RWPE1 (cell line): ENCODE measurements around the gene PSMC4.

Source experiments
- CTCF ChIA-PET: fragments of 350-600 bp; sonication (Branson Sonifier 250); formaldehyde crosslinking; extraction: SDS; loops from one replicate; lab custom pipeline; 2021; lab: Yijun Ruan, JAX
- POLR2A ChIA-PET: fragments of 400-600 bp; formaldehyde crosslinking; extraction: SDS; loops from one replicate; lab custom pipeline; 2020; ENCODE audit warnings: antibody characterized with exemption; ENCODE audit not compliant: low non-redundant PET; lab: Yijun Ruan, JAX
- DNase-seq: peaks from one replicate; pipeline ENCODE4 v3.0.0; 2012; ENCODE audit warnings: low spot score
- H3K27ac ChIP-seq: fragments of 450-650 bp; 2 replicates; pipeline ENCODE4 v1.5.1; 2017
- TF ChIP-seq, protein P1 (sequence below): fragments of 450-650 bp; conservative IDR thresholded peaks from 2 replicates; pipeline ENCODE4 v1.5.1; 2017; ENCODE audit warnings: low read depth, mild to moderate bottlenecking

The PSMC4 gene

DNA sequence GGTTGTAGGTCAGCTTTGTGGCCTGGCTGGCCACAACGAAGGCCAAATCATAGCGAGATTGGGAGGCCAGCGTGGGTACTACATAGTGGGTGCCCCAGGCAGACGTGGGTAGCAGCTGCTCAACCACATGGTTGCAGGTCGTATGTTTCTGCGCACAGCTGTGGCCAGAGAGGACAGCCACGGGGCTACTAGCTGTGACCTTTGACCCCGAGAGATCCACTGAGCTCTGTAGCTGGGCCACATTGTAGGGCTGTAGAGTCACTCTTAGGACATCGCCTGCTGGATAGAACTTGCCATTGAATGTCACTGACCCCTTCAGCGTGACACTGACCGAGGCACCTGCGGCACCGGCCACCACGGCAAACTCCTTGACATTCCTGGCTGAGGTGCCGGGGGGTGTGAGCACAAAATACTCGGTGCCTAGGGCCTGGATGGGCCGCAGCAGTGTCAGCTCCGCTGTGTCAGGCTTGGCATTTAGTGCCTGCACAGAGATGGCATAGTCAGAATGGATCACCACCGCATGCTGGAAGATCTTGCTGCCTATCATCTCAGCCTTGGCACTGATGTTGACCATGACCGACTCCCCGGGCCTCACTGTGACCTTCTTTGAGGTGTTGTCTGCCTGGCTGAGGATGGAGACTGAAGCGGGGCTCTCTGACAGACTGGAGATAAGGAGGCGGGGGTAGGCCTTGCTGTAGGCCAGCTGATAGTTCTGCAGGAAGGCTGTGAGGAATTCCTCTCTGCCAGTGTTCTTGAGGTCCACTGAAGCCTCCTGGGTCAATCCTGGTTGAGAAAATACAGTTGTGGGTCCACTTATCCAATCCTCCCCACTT lies 43.2 kb upstream of the PSMC4 start:
- no peak for DNase-seq
- ChIA-PET POLR2A (no interaction called here), CTCF (no interaction called here)
- TF ChIP-seq, protein P1, sequence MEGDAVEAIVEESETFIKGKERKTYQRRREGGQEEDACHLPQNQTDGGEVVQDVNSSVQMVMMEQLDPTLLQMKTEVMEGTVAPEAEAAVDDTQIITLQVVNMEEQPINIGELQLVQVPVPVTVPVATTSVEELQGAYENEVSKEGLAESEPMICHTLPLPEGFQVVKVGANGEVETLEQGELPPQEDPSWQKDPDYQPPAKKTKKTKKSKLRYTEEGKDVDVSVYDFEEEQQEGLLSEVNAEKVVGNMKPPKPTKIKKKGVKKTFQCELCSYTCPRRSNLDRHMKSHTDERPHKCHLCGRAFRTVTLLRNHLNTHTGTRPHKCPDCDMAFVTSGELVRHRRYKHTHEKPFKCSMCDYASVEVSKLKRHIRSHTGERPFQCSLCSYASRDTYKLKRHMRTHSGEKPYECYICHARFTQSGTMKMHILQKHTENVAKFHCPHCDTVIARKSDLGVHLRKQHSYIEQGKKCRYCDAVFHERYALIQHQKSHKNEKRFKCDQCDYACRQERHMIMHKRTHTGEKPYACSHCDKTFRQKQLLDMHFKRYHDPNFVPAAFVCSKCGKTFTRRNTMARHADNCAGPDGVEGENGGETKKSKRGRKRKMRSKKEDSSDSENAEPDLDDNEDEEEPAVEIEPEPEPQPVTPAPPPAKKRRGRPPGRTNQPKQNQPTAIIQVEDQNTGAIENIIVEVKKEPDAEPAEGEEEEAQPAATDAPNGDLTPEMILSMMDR: no peak
- H3K27ac ChIP-seq: no peak overlapping the region

DNA sequence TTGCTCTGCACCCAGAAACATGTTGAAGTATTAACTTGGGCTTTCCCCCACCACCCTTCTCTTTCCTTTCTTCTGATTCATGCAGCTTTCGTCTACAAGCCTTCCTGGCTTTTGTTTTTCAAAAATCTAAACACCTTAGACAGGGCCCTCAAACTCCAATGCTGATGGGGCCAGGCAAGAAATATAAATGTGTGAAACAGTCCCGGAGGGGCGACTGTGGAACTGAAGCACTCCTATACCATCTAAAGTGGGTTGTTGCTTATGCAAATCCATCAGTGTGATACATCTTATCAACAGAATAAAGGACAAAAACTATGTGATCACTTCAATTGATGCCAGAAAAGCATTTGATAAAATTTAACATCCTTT lies 42.6 kb upstream of the PSMC4 start:
- TF ChIP-seq, protein P1: no peak

DNA sequence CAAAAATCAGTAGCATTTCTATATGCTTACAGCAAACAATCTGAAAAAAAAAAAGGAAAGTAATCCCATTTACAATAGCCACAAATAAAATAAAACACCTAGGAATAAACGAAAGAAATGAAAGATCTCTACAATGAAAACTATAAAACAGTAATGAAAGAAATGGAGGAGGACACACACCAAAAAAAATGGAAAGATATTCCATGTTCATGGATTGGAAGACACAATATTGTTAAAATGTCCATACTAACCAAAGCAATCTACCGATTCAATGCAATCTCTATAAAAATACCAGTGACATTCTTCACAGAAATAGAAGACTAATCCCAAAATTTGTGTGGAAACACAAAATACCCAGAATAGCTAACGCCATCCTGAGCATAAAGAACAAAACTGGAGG lies 41.2 kb upstream of the PSMC4 start:
- H3K27ac ChIP-seq: no peak overlapping the region
- DNase-seq: no peak
- ChIA-PET POLR2A (no interaction called here), CTCF (interaction anchor here (0.6 kb wide), 2 partner anchors 36 to 137 kb away, joined by 3 to 4 read pairs; no protein-coding TSS in a partner anchor)
- TF ChIP-seq, protein P1: no peak

More for the DNA sequence above, 42.6 kb upstream of the PSMC4 start:
- DNase-seq: no peak
- H3K27ac ChIP-seq: no peak overlapping the region
- POLR2A ChIA-PET: no interaction called here
- CTCF ChIA-PET: no interaction called here

DNA sequence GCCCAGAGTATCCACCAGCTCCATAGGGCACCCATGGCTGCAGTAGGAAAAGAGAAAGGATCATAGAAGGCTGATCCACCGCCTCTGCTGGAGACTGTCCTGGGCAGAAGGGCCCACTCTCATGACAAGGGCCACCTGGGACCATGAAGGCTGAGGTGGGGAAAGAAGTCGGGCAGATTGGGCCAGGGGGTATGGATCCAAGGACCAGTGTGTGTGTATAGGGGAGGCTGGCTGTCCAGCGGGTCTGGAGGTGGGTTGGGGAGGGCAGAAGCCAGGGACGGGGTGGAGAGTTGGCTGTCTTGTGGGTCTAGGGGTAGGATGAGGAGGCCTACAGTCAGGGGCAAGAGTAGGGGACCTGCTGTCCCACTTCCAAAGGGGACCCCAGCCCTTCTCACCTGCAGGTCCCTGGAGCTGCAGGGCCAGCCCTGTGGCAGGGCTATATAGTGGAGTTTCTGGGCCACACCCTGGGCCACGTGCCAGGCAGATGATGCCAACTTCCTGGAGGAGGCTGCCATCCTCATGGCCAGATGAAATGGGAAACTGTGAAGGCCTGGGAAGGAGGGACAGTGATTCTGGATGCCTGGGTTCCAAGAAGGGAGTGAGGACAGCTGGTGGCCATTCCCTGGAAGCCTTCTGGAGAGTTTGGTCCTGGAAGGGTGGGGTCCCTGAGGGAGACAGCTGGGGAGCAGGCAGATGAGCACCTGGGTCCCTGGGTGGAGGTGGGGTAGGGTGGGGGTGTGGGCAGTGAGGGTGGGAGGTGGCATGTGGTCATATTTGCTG lies 36.2 kb upstream of the PSMC4 start, which contains the start of gene FCGBP:
Gene FCGBP (minus strand): TSS at position 51 of the 780 bp plus-strand sequence.
- no peak within 1 kb of the TSS for H3K27ac ChIP-seq
- ChIA-PET CTCF (no interaction called here), POLR2A (no interaction called here)
- DNase-seq: no peak
- TF ChIP-seq, protein P1: no peak

DNA sequence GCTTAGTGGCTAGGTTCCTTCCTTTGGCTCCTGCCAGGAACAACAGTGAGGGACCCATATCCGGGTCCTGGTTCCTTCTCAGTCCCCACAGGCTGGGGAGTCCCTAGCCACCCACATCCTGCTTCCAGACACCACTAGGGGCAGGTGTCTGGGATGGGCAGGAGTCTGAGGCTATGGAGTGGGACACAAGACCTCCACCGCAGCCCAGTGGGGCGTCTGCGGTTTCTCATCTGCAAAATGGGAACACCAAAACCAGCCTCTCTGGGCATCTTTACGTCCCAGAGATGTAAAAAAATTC lies 35.7 kb upstream of the PSMC4 start:
- TF ChIP-seq, protein P1: no peak
- ChIA-PET POLR2A (no interaction called here), CTCF (no interaction called here)
- DNase-seq: no peak
- no peak overlapping the region for H3K27ac ChIP-seq

DNA sequence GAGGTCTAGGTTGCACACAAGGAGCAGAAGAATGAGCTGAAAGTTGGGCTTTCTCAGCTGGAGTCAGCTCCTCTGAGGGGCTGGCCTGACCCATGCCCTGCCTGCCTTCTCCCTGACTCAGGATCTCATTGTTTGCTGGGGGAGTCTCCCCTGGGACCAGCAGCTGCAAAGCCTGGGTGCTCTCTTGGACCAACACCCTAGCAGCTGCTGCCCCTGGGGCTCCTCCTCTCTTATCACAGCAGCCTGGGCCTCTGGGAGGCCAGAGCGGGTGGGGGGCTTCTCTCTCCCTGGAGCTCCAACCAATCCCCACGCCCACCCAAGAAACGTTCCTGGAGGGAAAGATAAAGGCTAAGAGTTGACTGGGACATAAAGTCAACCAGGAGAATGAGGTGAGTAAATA lies 34.9 kb upstream of the PSMC4 start:
- CTCF ChIA-PET: interaction anchor here (0.6 kb wide), 1 partner anchor 1326 kb away, joined by 6 read pairs; no protein-coding TSS in a partner anchor
- no peak overlapping the region for H3K27ac ChIP-seq

More for the DNA sequence above, 34.9 kb upstream of the PSMC4 start:
- TF ChIP-seq, protein P1: no peak
- POLR2A ChIA-PET: no interaction called here
- no peak for DNase-seq
